SHP77 (cell line): ENCODE data around the gene BZW2.

Source experiments
- DNase-seq, 2 experiments: peaks; one replicate each; lab custom pipeline; 2025; lab: John Stamatoyannopoulos, UW

Gene BZW2

DNA sequence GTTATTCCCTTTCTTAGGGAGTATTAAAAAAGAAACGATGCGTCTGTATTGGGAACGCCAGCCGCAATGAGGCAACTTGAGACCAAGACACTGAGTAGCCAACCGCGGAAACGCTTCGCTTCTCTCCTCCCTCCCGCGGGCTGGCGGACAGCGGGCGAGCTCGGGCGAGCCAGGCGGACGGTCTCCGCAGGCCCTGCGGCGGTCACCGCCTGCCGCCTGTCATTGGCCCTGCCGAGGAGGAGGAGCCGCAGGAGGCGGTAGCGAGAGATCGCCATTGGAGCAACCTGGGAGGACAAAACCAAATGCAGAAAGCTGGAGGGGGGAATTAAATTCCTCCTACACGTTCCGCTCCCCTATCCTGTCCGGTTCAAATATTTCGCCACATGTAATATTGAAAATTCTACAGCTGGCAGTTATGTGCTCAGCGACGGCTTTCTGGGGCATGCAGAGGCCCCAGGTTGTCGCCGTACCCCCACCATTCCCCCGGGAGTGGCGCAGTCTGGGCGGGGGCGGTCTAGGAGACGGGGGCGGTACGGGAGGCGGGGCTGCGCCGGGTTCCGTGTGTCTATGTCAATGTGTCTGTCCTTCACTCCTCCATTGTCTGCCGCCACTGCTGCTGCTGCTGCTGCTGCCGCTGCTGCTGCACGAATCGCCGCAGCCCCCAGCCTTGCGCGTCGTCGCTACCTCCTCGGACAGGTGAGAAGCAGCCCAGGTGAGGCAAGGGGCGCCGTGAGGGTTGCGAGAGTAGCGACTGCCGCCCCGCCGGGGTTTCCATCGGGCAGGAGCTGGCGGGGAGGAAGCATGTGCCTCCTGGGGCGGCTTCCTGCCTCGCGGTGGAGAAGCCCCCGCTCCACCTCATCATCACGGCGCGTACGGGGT lies at the start of gene BZW2, which contains the start of gene ANKMY2:
Gene BZW2, plus strand, starts transcription at position 589 of the 879 bp plus-strand sequence. CDS start 19,263 bp downstream, outside the sequence.
Gene ANKMY2, minus strand, starts transcription at position 162 of the 879 bp plus-strand sequence. CDS start 181 bp downstream, outside the sequence.
- peak; percentile 95 to 99 for DNase-seq

DNA sequence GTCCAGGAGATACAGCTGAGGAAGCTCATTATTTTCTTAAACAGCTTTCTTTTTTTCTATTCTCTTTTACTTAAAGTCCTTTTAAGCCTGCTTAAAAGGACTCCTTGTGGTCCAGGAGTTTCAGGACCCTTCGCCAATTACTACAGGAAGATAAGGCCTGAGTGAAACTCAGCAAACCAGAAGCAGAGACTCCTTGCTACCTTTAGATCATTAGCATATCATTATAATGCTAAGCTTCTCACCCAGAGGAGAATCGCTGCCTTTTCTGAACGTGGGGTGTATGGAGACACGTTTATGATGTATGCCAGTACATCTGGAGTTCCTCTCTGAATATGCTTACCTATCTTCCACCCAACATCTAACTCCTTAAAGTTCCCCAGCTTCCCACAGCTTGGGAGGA lies 48.0 kb upstream of the BZW2 start:
- DNase-seq = no peak

DNA sequence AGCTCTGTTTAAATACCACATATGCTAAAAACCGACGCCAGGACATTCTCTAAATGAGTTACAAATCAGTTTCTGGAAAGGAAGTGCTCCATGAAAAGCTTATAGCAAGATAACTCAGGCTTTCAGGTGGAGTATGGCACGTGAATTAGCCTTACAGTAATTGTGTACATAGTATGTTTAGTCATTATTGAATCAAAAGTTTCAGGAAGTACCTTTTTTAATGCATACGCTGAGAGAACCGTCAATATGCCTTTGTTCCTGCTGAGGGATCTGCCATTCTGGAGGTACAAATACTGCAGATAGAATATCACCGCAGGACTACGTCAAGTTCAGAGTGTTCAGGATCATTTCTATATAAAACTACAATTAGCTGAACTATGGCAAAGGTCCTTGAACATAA lies 46.1 kb upstream of the BZW2 start:
- no peak for DNase-seq

DNA sequence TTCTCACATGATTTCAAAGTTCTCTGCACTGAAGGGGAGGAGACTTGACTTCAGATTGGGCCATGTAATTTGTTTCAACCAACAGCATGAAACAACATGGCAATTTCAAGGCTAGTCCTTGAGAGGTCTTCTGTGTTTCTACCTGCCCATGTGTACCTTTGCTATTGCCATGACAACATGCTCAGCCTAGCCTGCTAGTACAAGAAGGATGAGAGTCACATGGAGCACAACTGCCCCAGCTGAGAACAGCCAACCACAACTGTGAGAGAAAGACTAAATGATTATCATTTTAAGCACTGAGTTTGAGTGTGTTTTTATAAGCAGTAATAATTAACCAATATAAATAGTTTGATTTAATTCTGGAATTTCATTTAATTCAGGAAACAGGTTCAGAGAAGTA lies 42.3 kb upstream of the BZW2 start:
- DNase-seq = no peak

DNA sequence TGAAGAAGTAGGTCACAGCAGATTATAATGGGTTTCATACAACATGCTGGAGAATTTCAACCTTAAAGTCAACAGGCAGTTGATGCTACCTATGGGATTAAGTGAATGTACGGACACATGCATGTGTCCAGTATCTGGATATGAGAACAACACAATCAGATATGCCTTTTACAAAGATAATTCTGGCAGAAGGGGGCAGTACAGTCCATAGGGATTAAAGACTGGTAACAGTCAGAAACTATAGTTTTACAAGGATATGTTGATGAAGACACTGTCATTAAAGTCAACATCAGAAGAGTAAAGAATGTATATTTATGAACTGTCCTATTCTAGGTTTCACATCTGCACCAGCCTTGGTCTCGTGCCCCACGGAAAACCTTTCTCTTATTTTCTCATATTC lies 41.9 kb upstream of the BZW2 start:
- DNase-seq = no peak

DNA sequence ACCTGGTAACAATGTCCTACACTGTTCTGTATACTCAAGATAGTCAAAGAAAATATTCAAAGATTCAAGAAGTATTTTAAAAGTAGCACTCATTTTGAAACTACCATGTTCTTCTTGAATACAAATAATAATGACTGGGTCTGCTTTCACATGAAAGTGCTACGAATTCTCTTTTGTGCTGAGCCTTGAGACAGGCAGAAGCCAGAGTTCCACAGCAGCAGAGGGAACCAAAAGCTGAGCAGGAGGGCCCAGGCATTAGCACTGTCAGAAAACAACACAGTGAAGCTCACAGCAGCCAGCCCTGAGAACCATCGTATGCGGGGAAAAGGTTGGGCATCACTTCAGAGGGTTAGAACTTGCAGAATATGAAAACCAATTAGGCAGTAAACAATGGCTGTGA lies 39.3 kb upstream of the BZW2 start:
- no peak for DNase-seq

DNA sequence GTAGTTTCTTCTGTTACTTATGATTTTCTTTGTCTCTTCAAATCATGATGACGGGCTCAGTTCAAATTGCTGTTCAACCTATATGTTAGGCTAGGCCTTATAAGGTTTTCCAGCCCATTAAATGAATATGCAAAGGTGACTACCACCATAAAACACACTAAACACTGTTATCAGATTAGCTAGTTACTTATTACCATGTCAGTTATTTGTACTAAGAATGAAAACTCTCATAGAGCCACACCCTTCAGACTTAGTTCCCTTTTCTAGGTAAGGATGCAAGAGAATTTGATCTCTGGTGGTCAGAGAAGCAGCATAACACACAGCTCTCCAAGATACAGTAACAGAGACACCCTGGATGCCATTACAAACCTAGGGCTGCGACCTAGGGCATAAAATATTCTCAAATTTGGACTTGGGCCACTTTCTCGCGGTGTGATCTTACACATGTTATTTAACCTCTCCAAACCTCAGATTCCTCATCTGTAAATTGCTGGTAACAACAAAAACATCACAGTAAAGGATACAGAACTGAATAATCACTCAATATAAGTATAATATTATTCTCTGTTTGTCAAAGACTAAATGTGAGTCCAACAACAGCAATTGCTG lies 36.0 kb upstream of the BZW2 start:
- DNase-seq = no peak

DNA sequence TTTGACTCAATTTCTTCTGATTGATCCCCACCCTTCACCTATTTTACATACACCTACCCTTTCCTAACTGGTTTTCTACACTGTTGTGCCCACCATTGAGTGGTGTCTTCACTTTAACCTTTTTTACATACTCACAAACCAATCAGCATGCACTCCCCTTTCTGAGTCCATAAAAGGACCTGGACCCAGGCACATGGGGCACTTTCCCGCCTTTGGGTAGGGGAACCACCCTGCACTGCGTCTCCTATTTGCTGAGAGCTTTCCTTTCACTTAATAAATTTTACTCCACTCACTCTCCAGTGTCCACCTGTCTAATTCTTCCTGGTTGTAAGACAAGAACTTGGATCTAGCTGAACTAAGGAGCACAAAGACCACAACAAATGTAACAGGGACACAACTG lies 34.3 kb upstream of the BZW2 start:
- no peak for DNase-seq

DNA sequence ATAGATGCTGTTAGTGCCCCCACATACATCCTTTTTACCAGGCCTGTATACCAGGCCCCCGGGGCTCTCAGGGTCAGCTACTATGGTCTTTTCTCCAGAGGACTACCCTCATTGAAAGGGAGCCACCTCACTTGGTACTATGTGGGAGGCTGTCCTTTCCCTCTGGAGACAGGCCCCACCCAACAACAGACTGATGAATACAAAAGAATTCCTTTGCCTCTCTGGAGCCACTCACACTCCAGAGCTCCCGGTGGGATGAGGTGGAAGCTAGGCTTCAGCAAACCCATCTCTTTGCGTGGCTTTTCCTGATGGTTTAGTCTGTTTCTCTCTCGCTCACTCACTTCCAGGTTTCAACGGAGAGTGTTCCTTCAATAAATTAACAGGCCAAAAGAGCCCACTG lies 30.8 kb upstream of the BZW2 start:
- DNase-seq = no peak

DNA sequence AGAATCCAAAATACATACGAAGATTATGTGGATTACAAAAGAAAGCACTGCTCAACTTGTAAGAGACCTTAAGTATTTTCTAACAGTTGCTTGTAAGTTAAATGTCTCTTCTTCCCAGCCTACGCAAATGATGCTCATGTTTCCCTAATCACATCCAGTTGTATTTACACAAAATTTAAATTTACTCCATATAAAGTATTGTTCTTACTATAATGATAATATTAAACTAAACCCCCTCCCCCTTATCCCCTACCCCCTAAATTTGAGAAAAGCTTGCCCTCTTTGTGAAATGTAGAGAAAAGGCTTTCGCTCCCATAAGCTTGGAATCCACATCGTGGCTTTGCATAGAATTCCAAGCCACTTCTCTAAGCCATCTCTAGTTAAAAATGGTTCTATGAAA lies 29.9 kb upstream of the BZW2 start:
- no peak for DNase-seq

DNA sequence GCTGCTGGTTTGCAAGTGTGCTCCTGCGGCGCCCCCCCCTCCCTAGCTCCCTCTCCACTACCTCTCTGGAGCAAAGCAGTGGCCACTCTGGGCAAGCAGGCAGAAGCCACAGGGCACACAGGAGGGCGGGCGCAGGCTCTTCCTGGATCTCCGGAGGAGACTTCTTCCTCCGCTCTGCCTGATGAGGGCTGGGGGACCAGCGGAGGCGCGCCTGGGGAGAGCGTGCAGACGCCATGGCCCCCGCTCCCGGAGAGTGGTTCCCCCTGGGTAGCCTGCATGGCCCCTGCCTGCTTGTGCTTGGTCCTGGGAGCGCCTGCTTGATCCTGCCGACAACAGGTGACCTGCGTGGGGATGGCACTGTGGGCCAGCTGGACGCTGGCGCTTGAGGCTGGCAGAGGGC lies 29.4 kb upstream of the BZW2 start:
- no peak for DNase-seq

DNA sequence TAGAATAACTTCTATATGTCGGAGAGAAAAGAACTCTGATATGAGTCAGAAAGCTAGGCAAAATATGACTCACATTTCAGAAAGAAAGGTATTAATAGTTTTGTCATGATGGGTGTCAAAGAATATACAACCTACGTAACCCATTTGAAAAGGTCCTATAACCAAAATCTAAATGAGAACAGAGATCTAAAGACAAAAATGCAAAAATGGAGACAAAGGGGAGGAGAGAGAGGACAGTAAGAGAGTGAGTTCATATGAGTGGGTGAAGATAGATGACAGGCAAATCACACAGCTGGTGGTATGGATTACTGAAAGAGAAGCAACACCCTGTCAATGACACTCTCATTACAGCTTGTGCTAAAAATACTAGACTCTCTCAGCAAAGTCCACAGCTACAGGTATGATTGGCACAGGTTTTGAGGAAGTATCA lies 26.0 kb upstream of the BZW2 start:
- no peak for DNase-seq

DNA sequence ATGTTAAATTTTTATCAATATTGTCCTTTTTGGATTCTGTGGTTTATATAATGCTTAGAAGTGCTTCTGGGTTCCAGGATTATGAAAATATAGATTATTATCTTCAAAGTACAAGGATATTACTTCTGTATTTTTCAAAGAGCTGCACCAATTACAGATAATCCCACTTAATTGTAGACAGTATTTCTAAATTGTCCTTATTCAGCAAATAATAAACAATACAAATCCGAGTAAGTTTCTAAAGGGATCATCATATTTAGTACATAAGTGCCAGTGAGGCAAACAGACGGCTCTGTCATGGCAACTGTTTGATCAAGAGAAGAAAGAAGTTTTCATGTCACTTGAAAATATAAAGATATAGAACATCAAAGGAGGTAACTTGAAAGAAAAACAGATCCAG lies 19.6 kb upstream of the BZW2 start:
- DNase-seq = no peak

DNA sequence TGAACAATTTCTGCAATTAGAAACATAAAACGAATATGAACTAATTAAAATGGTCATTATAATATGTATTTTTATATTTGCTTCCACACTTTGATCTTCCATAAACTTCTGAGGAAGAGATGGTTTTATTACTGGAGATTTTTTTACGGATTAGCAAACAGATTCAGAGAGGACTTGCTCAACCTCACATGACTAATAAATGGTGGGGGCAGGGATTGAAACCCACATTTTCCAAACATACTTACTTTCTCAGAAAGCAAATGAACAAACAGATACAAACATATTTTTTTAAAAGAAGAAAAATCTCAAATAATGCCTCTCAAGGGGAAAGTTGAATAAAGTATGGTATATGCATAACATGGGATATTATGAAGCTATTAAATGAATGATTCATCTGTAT lies 18.7 kb upstream of the BZW2 start:
- no peak for DNase-seq

DNA sequence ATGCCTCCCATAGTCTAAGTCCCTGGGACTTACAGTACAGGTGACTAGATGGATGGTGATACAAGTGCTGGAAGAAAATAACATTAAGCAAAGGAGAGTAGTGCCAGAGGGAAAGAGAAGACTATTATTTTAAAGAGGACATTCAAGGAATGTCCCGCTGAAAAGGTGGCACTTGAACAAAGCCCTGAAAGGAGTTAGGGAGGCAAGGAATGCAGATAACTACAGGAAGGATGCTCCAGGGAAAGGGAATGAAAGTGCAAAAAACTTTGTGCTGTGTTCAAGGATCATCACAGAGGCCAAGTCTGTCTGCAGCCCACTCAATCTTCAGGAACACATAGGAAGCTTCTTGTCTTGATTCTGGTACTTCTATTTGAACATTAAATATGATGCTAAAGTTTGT lies 15.3 kb upstream of the BZW2 start:
- DNase-seq = no peak

DNA sequence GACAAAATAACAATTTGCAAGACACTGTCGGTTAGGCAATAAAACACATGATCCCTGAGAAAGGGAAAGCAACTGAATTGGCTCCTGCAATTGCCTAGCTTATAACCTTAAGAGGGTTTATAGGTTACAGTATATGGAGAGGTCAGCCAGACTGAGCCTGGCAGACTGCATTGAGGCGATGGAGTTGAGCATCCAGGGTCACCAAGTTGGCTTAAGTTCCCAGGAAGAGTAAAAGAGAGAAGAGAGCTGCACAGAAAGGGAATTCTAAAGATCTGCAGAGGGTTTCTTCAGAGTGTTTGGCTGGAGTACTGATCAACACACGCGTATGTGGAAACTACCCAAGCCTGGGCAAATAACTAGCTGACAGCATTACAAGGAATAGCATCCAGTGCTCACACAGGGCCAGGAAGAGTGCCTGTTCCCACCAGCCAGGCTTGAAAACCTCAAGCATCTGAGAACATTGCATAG lies 11.7 kb upstream of the BZW2 start:
- DNase-seq = no peak

DNA sequence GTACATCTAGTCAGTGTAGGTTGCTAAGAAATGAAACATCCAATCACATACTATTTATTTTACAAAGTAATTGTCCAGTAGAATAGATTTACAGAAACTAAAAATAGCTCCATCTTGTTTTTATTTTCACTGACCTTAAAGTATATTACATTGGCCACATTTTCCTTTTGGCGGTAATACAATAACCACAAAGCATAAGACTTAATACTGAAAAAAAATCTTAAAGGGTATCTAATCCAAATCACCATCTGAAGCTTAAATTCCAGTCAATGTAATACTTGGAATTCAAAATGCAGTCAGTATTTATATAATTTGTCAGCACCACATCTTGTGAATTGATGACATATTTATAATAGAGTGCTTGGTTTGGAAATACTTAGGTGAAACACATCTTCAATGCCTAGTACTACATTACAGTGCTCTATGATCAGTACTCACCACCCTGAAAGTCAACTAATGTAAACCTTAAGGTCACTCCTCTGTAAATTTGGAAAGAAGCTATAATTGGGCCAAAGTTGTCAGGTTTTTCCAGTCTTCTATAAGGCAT lies 9.4 kb upstream of the BZW2 start:
- no peak for DNase-seq

DNA sequence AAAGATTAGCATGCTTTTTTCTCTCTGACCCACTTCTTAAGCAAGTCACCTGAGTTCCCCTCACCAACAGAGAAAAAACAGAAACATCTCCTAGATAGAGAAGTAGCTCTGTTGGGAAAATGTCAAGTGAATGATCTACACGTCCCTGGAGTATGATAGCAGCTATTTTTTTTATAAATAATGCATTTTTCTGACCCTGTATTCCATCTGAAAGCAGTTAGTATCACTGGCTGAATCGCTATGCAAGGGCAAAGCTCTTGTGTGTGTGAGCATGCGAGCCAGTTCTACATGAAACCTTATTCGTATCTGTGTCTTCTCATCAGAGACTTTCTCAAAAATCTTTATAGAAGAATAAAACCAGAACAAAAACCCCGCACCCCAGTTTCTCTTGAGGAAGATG lies 8.6 kb upstream of the BZW2 start:
- DNase-seq = no peak

DNA sequence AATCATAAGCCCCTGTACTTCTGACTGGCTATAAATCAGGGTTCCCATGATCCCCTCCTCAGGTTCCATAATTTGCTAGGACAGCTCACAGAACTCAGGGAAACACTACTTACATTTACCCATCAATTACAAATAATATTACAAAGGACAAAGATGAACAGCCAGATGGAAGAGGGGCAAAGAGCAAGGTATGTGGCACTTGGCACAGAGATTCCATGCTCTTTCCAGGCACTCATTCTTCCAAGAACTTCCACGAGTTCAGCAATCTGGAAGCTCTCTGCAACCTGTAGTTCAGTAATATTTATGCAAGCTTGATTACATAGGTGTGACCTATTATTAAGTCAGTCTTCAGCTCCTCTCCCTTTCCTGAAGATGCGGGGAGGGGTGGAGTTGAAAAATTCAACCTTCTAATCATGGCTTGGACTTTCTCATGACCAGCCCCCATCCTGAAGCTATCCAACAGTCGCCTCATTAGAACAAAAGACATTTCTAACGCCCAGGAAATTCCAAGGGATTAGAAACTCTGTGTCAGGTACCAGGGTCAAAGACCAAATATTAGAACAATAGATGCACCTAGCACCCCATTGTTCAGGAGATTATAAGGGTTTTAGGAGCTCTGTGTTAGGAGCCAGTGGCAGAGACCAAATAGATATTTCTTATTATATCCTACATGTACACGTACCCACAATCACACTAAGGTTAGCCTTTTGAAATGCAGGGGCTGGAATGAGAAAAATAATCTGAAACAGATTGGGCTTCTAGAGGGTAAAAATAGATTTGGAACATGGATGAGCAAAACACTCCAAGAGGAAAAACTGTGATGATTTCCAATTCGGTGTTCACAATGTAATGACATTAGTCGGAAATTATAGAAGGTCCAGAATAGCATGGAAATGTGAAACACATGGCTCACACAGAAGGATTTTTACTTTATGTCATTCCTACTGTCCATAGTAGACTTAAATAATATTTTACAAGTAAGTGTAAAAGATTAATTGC lies 7.4 kb upstream of the BZW2 start:
- no peak for DNase-seq

DNA sequence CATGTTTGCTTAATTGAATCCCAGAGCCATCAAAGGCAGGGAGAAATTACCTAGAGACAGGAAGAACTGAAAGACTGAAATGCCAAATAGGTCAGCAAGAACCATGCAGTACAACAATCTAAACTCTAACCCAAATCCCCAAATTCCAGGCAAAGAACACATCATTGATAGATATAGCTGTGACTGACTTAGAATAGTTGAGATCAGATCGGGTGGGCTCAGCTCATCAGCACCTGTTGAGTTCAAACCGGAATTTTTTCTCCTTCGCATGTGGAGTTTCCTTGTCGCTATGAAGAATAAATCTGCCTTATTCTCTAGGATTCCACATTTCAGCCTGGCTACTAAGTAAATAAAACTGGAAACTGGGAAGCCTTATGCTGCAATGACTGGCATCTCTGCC lies 1.8 kb upstream of the BZW2 start:
- DNase-seq = no peak

DNA sequence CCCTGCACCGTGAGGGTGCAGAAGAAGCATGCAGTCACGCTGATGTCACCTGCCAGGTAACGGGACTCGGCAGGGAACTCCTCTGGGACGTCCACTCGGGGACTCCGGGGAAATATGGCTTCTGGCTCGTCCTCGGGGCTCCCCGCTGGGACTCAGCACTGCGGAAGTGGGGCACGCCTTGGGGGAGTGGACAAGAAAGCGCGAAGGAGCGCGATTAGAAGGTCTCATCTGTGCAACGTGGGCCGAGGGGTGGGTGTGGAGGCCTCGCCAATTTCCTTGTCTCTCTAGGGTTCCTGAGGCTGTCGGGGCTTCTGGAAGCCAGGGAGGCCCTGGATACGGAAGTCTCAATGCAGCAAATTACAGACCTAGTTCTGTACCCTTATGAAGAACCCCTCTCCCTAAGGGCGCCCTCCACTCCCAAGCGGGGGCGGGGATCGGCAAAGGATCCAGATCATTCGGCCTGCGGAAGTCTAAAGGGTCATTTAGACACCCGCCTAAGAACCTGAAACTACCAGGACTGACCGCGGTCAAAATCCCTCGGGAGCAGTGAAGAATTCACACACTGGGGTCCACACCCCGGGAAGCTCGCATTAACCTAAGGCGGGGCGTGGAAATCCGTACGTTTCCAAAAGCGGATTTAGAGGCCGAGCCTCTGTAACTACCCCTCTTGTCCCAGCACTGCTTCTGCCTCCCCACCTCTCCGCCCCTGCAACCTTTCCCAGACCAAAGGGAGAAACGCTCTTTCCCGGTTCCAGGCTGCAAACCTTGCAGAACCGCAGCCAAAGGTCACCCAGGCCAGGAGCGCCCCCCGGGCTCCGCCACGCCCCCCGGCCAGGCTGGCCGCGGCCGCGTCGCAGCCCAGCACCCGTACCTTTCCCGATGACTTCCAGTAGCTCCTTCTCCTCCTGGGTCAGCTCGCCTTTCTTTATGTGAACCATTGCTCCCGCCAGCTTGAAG lies 1.1 kb upstream of the BZW2 start:
- peak in 1 of 2 experiments; percentile 45 for DNase-seq
